Measurements from ENCODE around the gene LHX3.
A peak's percentile ranks its signal among the peaks of the same experiment; 100 is the strongest.

The LHX3 gene

DNA sequence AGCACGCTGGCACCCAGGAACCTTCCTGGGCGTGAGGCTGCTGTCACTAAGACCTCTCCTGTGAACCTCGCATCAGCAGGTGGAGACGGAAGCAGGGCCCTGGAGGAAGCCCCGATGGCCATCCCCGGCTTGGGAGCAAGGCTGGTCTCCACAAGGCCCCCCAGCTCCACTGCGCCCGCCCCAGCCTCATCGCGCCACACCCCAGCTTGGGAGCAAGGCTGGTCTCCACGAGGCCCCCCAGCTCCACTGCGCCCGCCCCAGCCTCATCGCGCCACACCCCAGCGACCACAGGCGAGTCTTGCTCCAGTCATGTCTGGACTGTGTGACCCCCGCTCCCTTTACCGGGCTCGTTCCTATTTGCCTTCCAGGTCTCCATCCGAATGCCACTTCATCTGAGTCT lies 29.7 kb upstream of the LHX3 start:
- H3K4me1 ChIP-seq (ENCODE audit: control insufficient read depth, insufficient read depth, low read length): no peaks in the 10 kb centered on the region
- peaks cover 0 to 52% of the 10 kb centered on the region in 2 experiments; a peak in 1 of 3 replicates for H3K36me3 ChIP-seq (ENCODE audit: control insufficient read depth in 2 of 2, insufficient read depth in 1 of 2, low read length in 2 of 2)
- no peak overlapping the region for H3K4me3 ChIP-seq (ENCODE audit: low read depth, low read length)
- no peaks in the 10 kb centered on the region for H3K9me3 ChIP-seq (ENCODE audit: control insufficient read depth, insufficient read depth, low read depth, low read length)
- TF ChIP-seq ZNF10 (tag by site-specific recombination; IDR thresholded peaks at IDR 0.05) (no peak), SP2 (tag by site-specific recombination; IDR thresholded peaks at IDR 0.05) (no peak)
- POLR2A ChIA-PET: interaction anchor here (0.9 kb wide), 1 partner anchor 16 kb away, joined by 3 read pairs; no protein-coding TSS in a partner anchor
- CTCF ChIA-PET: interaction anchor here (1.0 to 1.3 kb wide), 3 partner anchors 9 to 49 kb away, joined by 3 to 4 read pairs (median 4); no protein-coding TSS in a partner anchor
- H3K27ac ChIP-seq (ENCODE audit: extremely low read depth, low read depth, low read length): no peak overlapping the region

GRCh38 chr9:136233868-136234267 lies 28.9 kb upstream of the LHX3 start:
- Histone ChIP-seq H3K4me3 (ENCODE audit: low read depth, low read length) (no peak overlapping the region), H3K36me3 (ENCODE audit: control insufficient read depth in 2 of 2, insufficient read depth in 1 of 2, low read length in 2 of 2) (peaks cover 0 to 52% of the 10 kb centered on the region in 2 experiments; a peak in 1 of 3 replicates), H3K9me3 (ENCODE audit: control insufficient read depth, insufficient read depth, low read depth, low read length) (no peaks in the 10 kb centered on the region), H3K27ac (ENCODE audit: extremely low read depth, low read depth, low read length) (no peak overlapping the region), H3K4me1 (ENCODE audit: control insufficient read depth, insufficient read depth, low read length) (no peaks in the 10 kb centered on the region)
- TF ChIP-seq ZNF600 (tag by site-specific recombination; IDR thresholded peaks at IDR 0.05): peak; percentile 69
- no peak for TF ChIP-seq ZNF138 (tag by site-specific recombination; IDR thresholded peaks at IDR 0.05; ENCODE audit: borderline replicate concordance)
- no peak for TF ChIP-seq ZEB2 (tag by site-specific recombination; IDR thresholded peaks at IDR 0.05)
- CTCF ChIA-PET: interaction anchor here (0.6 to 1.3 kb wide), 4 partner anchors 9 to 50 kb away, joined by 3 to 4 read pairs (median 4); no protein-coding TSS in a partner anchor
- POLR2A ChIA-PET: interaction anchor here (0.9 kb wide), 1 partner anchor 16 kb away, joined by 3 read pairs; no protein-coding TSS in a partner anchor

DNA sequence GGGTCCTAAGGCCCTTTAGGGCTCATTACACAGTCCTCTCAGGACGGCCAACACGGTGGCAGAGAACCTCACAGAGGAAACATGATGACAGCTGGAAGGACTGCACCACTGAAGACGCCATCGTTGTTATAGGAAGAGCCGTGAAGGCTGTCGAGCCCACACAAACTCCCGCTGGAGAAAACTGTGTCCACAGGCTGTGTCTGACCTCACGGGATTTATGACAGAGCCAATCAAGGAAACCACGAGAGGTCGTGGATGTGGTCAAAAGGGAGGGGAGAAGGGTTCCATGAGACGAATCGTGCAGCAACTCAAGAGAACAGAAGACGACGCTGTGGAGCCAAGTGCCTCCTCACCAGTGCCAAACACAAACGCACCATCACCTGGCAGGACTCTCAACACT lies 28.5 kb upstream of the LHX3 start:
- Histone ChIP-seq H3K36me3 (ENCODE audit: control insufficient read depth in 2 of 2, insufficient read depth in 1 of 2, low read length in 2 of 2) (peaks cover 0 to 52% of the 10 kb centered on the region in 2 experiments; a peak in 1 of 3 replicates), H3K4me1 (ENCODE audit: control insufficient read depth, insufficient read depth, low read length) (no peaks in the 10 kb centered on the region), H3K4me3 (ENCODE audit: low read depth, low read length) (no peak overlapping the region), H3K27ac (ENCODE audit: extremely low read depth, low read depth, low read length) (no peak overlapping the region), H3K9me3 (ENCODE audit: control insufficient read depth, insufficient read depth, low read depth, low read length) (no peaks in the 10 kb centered on the region)
- ChIA-PET POLR2A (interaction anchor here (0.9 kb wide), 1 partner anchor 15 kb away, joined by 3 read pairs; no protein-coding TSS in a partner anchor), CTCF (interaction anchor here (0.6 to 1.3 kb wide), 3 partner anchors 9 to 34 kb away, joined by 3 read pairs; no protein-coding TSS in a partner anchor)
- TF ChIP-seq ZNF423 (tag by site-specific recombination; IDR thresholded peaks at IDR 0.05) (no peak), MYNN (tag by site-specific recombination; IDR thresholded peaks at IDR 0.05; ENCODE audit: borderline replicate concordance) (no peak)

DNA sequence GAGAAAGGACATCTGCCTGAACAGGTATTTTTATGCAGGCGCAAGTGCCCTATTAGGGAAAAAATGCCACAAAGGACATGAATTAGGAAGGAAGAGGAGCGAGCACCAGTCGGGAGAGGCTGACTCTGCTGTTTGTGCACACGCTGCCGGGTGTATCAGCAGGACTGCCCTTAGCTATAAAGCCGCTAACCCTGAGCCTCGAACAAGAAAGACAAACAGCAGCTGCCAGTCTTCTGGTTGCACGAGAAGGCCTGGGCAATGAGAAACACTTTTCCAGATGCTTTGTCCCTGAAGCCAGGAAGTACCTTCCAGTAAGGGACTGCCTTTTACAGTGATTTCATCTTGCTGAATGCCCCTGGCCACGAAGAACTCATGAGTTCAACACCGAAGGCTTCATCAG lies 28.0 kb upstream of the LHX3 start:
- CTCF ChIA-PET: interaction anchor here (0.6 to 0.8 kb wide), 2 partner anchors 13 to 73 kb away, joined by 3 read pairs; no protein-coding TSS in a partner anchor
- POLR2A ChIA-PET: no interaction called here
- no peaks in the 10 kb centered on the region for H3K4me1 ChIP-seq (ENCODE audit: control insufficient read depth, insufficient read depth, low read length)
- peaks cover 0 to 52% of the 10 kb centered on the region in 2 experiments; a peak in 1 of 3 replicates for H3K36me3 ChIP-seq (ENCODE audit: control insufficient read depth in 2 of 2, insufficient read depth in 1 of 2, low read length in 2 of 2)
- TF ChIP-seq ZNF561 (tag by site-specific recombination; IDR thresholded peaks at IDR 0.05; ENCODE audit: borderline replicate concordance) (no peak), ZNF157 (tag by site-specific recombination; IDR thresholded peaks at IDR 0.05) (no peak), ZSCAN23 (tag by site-specific recombination; IDR thresholded peaks at IDR 0.05) (no peak), KLF10 (tag by site-specific recombination; IDR thresholded peaks at IDR 0.05) (no peak), ZNF16 (tag by site-specific recombination; IDR thresholded peaks at IDR 0.05; ENCODE audit: low read depth) (no peak), ZNF837 (tag by site-specific recombination; IDR thresholded peaks at IDR 0.05) (no peak), SCRT1 (tag by site-specific recombination; IDR thresholded peaks at IDR 0.05; ENCODE audit: borderline replicate concordance) (no peak), WT1 (tag by site-specific recombination; IDR thresholded peaks at IDR 0.05) (no peak), ZNF133 (tag by site-specific recombination; IDR thresholded peaks at IDR 0.05) (no peak), MEIS1 (CRISPR knock-in tag; IDR thresholded peaks at IDR 0.05; ENCODE audit: borderline replicate concordance) (no peak), ZNF530 (tag by site-specific recombination; IDR thresholded peaks at IDR 0.05; ENCODE audit: low read depth) (no peak), ZNF169 (tag by site-specific recombination; IDR thresholded peaks at IDR 0.05) (no peak), REST (tag by site-specific recombination; IDR thresholded peaks at IDR 0.05) (no peak), ZBTB1 (tag by site-specific recombination; IDR thresholded peaks at IDR 0.05) (no peak), MYNN (tag by site-specific recombination; IDR thresholded peaks at IDR 0.05; ENCODE audit: borderline replicate concordance) (no peak), ZNF621 (tag by site-specific recombination; IDR thresholded peaks at IDR 0.05) (no peak)
- H3K27ac ChIP-seq (ENCODE audit: extremely low read depth, low read depth, low read length): no peak overlapping the region
- H3K9me3 ChIP-seq (ENCODE audit: control insufficient read depth, insufficient read depth, low read depth, low read length): no peaks in the 10 kb centered on the region
- no peak overlapping the region for H3K4me3 ChIP-seq (ENCODE audit: low read depth, low read length)
